NCI-H1092 treated with DMSO at 0.1 percent for 48 hours (cell line): ENCODE results near the gene SAFB.
"Not testable (repeated sequence)": the region's sequence is repeated elsewhere in the genome, so short reads cannot be mapped to it uniquely, and the experiment has no call there.

Experiments used
- DNase-seq: peaks from one replicate; lab custom pipeline; 2025; lab: John Stamatoyannopoulos, UW

Gene SAFB

GRCh38 chr19:5595129-5595528 is 27.8 kb upstream of the SAFB start:
- no peak for DNase-seq

DNA sequence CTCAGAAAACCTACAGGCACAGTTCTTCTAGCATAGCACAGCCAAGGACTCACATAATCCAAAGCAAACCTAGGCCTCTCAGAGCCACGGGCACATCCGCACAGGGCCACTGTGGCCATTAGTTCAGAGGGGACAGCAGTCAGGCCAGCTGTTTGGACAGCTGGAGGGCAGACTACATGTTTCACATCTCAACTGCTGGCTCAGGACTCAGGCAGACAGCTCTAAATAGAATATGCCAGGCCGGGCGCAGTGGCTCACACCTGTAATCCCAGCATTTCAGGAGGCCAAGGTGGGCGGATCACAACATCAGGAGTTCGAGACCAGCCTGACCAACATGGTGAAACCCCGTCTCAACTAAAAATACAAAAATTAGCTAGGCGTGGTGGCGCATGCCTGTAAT is 27.1 kb upstream of the SAFB start:
- no peak for DNase-seq

DNA sequence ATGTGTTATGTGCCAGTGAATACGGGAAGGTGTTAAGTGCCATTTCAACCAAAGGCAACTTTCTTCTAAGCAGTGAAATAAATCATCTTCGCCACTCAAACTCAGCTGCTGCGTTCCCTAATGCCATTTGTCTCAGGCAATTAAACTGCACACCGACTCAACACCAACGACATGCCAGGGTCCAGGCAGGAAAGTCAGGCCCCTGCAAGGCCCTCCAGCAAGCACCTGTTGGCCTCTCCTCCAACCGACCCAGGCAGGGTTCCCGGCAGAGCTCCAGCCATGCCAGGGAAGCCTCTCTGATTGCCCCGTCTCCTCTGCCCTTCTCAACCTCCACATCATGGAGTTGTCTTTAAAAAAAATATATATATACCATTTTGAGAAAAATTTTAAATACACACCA is 22.1 kb upstream of the SAFB start:
- no peak for DNase-seq

DNA sequence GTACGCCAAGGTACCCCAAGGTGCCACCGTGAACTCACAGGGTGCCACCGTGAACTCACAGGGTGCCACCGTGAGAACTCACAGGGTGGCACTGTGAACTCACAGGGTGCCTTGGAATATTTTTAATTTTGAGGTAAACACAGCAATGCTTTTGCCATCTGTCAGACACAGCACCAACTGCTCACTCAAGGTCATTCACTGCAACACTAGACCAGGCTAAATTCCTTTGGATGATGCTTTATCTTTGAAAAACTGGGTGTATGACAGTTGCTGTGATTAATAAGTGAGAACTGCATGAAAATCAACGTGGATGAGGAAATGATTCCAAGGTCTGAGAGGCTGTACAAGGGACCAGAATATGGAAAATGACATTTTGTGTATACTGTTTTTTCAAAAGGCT is 19.3 kb upstream of the SAFB start:
- DNase-seq: no peak

DNA sequence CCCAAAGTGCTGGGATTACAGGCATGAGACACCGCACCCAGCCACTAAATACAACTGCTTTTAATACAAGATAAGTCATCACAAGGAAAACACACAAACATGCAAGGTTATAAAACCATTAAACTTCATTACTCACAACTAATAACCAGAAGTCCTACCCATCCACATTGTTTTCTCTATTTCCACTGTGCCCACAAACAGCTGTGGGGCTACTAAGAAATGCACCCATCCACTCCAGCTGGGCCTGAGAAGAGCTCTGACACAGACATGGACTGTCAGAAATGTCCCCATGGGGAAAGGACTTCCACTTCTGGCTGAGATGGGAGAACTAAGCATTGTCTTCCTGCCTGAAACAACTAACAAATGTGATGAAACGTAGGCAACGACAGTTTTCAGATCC is 17.5 kb upstream of the SAFB start:
- DNase-seq: no peak

DNA sequence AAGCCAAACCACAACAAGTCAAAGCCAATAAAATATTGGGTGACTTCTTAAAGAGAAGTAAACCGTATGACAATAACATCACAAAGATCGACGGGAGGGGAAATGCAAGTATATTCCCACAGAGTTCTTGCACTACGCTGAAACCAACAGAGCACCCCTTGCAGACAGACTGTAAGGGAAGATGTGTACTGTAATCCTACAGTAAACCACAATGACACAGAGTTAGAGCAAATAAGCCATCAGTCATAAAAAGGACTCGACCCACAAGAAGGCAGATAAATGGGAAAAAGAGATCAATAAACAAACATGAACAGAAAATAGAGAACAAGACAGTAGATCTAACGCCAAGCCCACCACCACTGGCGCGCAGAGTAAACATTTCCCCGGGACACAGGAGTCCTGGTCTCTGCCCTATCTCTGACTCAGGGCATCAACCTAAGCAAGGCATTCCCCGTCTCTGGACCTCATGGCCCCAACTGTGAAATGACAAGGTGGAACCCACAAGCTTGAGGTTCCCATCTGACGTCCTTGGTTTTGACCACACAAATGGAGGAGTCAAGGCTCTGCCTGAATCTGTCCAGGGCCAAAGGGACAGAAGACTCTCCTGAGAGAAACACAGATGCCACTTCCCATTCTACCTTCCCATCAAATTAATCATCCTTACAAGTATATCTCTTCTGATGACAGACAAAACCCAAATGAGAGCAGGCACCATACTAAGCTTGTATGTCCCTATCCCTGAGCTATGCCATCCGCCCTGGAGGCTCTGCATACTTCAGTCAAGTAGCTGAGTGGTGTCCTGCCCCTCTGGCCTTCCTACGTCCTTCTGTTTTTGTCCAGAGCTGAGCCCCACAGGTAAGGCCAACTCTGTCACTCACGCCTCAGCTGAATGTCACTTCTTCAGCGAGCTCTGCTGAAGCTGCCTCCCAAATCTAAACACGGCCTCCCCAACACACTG is 15.3 kb upstream of the SAFB start:
- no peak for DNase-seq

- no peak for DNase-seq
Measured at GRCh38 chr19:5608291-5608690, 14.6 kb upstream of the SAFB start.

DNA sequence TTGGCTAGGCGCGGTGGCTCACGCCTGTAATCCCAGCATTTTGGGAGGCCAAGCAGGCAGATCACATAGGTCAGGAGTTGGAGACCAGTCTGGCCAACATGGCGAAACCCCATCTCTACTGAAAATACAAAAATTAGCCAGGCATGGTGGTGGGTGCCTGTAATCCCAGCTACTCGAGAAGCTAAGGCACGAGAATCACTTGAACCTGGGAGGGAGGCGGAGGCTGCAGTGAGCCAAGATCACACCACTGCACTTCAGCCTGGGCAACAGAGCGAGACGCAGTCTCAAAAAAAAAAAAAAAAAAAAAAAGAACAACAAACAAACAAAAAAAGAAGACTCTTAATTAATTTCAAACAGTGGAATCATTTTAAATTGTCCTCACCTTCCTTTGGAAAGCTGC is 14.1 kb upstream of the SAFB start:
- DNase-seq: not testable (repeated sequence)

DNA sequence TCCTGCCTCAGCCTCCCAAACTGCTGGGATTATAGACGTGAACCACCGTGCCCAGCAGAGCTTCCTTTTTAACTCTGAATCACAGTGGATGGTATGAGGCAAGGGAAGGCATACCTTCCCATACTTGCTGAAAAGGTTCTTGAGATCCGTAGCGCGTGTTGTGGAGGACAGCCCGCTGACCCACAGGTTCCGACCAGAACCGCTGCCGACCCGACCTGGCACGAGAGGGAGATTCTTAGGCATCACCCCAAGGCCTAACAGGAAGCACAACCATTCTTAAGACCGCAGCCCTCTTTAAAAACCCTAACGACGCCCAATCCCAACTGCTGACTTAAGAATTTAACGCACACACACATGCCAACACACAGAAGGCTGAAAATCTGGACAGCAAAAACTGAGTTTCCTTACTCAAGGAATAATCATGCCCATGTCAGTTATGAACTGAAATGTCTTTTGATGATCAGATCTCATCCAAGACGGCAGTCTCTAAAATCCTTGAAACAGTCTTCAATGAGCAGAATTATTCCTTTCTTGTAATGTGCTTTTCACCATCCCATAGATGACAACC is 12.9 kb upstream of the SAFB start:
- DNase-seq: no peak

GRCh38 chr19:5612891-5613865 is 9.7 kb upstream of the SAFB start:
- no peak for DNase-seq

- DNase-seq: no peak
Measured at GRCh38 chr19:5615756-5616327, 7.0 kb upstream of the SAFB start.

DNA sequence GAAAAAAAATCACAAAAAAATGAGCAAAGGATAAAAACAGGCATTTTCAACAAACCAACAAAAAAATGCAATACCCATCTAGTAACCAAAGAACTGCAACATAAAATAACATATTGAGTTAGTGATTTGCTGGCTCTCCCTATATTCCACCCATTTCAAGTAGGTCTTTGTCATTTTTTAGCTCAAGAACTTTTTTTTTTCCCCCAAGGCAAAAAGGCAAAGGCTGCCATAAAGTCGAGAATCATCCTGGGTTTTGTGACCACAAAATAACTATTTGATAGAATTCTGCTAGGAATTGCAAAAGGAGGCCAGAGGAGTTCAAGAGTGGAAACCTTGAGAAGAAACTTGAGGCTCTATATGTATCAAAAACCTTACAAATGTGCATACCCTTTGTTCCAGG is 5.8 kb upstream of the SAFB start:
- DNase-seq: no peak

DNA sequence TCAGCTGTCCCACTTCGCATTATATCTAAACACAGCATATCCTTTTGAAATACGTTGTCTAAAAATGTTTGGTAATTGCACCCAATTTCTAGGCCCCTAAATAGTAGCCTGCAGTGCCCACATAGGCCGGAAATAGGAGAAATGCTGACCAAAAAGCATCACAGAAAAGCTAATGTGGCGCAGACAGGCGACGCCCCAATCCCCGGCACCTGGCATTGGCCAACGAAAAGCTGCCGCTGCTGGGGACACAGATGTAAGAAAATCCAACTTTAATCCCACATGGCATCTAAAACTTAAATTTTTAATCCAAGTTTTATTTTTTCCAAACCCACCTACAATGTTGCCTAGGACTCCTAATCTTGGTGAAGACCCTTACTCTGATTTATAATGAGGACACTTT is 4.3 kb upstream of the SAFB start:
- DNase-seq: no peak

DNA sequence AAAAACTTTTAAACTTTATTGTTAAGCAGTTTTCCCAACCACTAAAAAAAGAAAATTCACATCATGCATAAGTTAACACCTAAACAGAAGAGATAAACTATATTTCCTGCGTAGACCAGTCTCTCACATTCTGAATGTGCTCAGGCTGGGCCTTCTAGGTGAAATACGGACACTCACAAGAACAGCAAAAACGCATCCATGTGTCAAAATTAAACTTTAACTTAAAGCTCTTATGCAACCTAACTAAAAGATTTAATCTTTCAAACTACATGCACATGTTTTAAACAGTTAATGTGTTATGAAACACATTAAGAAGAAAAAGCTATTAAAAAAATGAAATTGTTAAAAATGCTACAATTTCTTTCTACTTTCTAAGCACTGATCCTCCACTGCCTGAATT is 2.9 kb upstream of the SAFB start:
- no peak for DNase-seq

DNA sequence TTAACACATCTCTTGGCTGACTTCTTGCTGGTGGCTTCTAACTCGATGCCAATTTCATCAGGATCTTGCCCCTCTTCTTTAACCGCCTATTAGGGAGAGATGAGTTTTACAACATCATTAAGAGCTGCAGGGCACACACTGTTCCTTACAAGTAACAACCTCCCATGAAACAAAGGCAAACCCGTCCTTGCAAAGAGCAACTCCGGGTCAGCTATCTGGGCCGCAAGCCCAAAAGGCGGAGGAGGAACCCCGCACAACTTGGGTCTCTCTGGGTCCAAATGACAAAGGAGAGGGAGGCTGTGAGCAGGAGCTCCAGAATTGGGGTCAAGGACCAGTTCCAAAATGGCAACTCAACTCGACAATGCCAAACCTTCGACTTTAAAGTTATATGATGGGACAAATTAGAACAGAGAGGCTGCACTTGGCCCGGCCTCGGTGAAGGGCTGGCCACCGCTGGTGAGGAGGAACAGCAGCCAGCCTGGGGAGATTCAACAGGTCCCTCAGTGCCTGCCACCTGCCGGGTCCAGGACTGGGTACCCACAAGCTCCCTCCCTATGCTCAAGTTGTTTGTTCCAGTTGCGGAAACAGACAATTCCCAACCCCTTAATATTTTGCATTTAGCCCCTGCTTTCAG is 1.5 kb upstream of the SAFB start:
- no peak for DNase-seq

DNA sequence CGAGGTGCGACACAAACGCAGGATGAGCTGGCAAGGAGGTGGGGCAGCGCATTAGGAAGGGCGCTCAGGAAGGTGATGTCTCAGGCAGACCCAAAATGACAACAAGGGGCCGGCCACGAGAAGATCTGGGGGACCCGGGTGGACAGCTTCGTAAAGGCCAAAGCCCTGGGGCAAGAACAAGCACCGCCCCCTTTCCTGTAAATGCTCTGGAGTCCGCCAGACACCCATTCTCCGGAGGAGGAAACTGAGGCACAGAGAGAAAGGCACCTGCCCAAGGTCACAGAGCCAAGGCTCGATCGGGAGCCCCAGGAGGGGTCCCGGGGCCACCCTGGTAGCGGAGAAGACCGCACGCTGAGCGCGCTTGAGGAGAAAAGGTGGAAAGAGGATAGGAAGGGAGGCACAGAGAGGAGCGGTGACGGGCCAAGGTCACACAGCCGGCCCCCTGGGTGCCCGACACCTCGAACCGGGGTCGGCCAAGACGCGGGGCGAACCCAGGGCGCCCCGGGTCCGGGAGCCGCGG is 878 bp upstream of the SAFB start:
- DNase-seq: no peak

GRCh38 chr19:5623397-5624017 is 624 bp downstream of the SAFB start:
- no peak for DNase-seq

DNA sequence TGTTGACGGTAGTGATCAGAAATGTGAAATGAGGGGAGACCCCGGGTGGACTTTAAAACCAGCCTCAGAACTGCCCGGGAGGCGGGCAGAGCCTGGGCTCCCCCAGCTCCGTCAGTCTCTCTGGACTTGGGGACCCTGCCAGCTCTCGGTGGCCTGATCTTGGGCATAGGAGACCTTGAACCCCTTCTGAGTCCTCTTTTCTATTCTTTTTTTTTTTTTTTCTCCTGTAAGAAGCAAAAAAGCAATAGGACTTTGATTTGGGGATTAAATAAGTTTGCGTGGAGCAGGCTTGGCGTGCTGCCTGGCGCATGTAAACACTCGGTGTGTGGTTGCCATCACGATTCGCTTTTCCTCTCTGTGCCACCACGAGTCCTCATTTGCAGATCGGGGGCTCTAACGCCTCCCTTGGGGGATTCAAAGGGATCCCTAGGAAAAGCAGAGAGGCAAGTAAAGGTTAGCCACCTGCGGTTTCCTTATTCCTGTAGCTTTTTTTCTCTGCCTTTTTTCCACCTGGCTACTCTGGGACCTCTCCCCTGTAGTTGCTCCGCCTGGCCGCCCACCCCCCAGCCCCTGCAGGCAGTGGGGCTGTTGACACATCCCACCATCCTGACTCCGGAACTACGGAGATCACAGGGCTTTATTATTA is 1.3 kb downstream of the SAFB start:
- peak; percentile 21 for DNase-seq

DNA sequence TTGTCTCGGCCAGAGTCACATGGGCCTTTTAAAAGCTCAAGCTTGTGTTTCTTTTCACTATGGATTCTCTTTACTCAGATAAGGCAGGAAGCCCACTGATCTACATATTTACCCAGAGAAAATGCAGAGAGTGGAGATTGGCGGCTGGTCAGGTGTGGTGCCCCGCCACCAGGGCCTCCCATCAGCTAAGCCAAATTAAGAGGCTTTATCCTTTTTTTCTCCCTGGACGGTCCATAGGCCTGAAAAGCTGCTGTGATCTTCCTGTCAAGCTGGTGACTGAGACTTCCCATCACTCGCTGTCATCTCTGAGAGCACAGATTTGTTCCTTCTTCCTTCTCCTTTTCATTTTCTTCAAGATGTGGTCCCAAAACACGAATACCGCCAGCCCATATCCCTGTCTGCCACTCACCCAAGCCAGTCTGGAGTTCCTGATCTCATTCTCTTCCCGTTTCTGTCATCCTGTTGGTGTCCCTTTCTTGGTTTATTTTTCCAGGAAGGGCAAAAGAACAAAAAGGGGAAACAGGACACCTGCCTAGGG is 1.9 kb downstream of the SAFB start:
- DNase-seq: no peak

DNA sequence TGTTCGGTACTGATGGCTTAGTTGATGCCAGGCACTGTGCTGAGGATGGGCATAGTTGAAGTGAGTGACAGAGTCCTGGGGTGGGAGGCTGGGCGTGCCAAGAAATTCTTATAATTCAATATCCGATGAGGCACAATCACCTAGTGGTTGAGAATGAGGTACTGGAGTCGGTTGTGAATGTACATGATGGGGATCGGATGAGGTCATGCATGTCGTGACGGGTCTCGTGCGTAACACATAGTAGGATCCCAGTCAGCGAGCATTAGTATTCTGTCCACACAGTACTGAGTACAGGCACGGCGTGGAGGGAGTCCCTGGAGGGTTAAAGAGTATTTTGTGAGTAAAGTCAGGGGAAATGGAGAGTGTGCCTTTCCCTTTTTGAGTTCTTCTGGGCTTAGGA is 2.8 kb downstream of the SAFB start:
- no peak for DNase-seq
